ENCODE results near the gene DNLZ. TPM values are rescaled to one million over a fixed set of nuclear protein-coding genes. Genes with fewer than 3 reads are reported as not detected.

The DNLZ gene
- total and polyA plus RNA-seq, 12 donors, result 3.1 to 28.9 (median 17.5) TPM

- H3K27ac ChIP-seq, result no peak overlapping the region
- TF ChIP-seq, protein P1, sequence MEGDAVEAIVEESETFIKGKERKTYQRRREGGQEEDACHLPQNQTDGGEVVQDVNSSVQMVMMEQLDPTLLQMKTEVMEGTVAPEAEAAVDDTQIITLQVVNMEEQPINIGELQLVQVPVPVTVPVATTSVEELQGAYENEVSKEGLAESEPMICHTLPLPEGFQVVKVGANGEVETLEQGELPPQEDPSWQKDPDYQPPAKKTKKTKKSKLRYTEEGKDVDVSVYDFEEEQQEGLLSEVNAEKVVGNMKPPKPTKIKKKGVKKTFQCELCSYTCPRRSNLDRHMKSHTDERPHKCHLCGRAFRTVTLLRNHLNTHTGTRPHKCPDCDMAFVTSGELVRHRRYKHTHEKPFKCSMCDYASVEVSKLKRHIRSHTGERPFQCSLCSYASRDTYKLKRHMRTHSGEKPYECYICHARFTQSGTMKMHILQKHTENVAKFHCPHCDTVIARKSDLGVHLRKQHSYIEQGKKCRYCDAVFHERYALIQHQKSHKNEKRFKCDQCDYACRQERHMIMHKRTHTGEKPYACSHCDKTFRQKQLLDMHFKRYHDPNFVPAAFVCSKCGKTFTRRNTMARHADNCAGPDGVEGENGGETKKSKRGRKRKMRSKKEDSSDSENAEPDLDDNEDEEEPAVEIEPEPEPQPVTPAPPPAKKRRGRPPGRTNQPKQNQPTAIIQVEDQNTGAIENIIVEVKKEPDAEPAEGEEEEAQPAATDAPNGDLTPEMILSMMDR (IDR thresholded peaks at IDR 0.05), result no peak
- no peak for TF ChIP-seq POLR2A (IDR thresholded peaks at IDR 0.05)
- H3K36me3 ChIP-seq (replicated peaks in 1 of 2), result peaks cover 0 to 6% of the 10 kb centered on the region in 2 donors
- no peak overlapping the region for H3K4me3 ChIP-seq
- H3K4me1 ChIP-seq (replicated peaks in 1 of 2), result peaks cover 15 to 26% of the 10 kb centered on the region in 2 donors
- H3K27me3 ChIP-seq, result no peaks in the 10 kb centered on the region
- intact Hi-C loops (cut with DNase I), result loop anchor here (5.0 kb wide), 1 partner anchor 64 kb away; the partner anchor contains the start of gene SNAPC4 (in 2 of the 2)
- WGBS, 4 donors, result 92 to 95% (median 94%) methylated on average over 10 to 25 of the region's 25 CpGs; no CpG with 5 or more reads in 1 of the 4 donors
- no peaks in the 10 kb centered on the region for H3K9me3 ChIP-seq (replicated peaks in 1 of 3)
- no peak for DNase-seq
Measured at GRCh38 chr9:136338511-136338910, 25.0 kb downstream of the DNLZ start.

DNA sequence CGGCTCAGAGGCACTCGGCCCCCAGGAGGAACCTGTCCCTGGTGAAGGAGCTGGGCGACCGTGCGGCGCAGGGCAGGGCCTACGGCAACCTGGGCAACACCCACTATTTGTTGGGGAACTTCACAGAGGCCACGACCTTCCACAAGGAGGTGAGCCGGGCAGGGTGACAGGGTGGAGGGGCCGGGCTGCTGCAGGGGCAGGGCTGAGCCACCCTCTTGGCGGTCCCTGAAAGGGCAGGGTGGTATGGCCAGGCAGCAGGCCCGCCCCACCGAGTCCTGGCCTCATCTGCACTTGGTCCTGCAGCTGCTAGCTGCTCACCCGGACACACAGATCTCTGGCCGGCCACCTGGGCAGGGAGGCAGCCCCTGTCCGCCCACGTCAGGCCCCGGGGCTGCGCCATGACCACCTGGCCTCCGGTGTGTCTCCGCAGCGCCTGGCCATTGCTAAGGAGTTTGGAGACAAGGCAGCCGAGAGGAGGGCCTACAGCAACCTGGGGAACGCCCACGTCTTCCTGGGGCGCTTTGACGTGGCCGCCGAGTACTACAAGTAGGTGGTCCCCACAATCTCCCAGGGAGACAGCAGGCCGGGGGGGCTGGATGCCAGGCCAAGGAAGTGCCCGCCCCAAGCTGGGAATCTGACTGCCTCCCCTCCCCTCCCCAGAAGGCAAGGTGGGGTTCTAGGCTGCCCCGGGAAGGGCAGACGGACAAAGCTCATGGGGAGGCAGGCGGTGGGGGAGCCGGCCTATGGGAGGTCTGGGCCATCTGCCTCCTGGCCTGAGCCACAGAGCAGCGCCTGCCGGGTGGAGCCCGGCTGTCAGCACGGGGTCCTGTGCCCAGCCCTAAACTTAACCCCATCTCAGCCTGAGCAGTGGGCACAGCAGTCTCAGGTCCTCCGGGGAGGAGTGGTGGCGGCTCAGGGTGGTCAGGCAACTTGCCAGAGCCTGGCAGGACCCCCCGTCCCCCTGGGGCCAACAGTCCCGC is 25.8 kb downstream of the DNLZ start:
- no peaks in the 10 kb centered on the region for H3K27me3 ChIP-seq
- peaks cover 0 to 6% of the 10 kb centered on the region in 2 donors for H3K36me3 ChIP-seq (replicated peaks in 1 of 2)
- intact Hi-C loops (cut with DNase I), result loop anchor here (5.0 kb wide), 1 partner anchor 65 kb away; the partner anchor contains the start of gene SNAPC4 (in 2 of the 2)
- H3K27ac ChIP-seq, result no peak overlapping the region
- H3K4me1 ChIP-seq (replicated peaks in 1 of 2), result peaks cover 7 to 18% of the 10 kb centered on the region in 2 donors
- WGBS, 4 donors, result 91 to 93% (median 92%) methylated on average over 19 to 43 of the region's 43 CpGs
- no peak overlapping the region for H3K4me3 ChIP-seq
- no peak for DNase-seq
- H3K9me3 ChIP-seq (replicated peaks in 1 of 3), result no peaks in the 10 kb centered on the region
- TF ChIP-seq, protein P1 (IDR thresholded peaks at IDR 0.05), result no peak
- no peak for TF ChIP-seq POLR2A (IDR thresholded peaks at IDR 0.05)

- WGBS, 4 donors, result 90 to 100% (median 96%) methylated on average over 5 to 23 of the region's 23 CpGs; no CpG with 5 or more reads in 1 of the 4 donors
- Histone ChIP-seq H3K9me3 (replicated peaks in 1 of 3) (no peaks in the 10 kb centered on the region), H3K27me3 (no peaks in the 10 kb centered on the region), H3K27ac (no peak overlapping the region), H3K4me1 (replicated peaks in 1 of 2) (peaks cover 0 to 10% of the 10 kb centered on the region in 2 donors), H3K4me3 (no peak overlapping the region), H3K36me3 (replicated peaks in 1 of 2) (peaks cover 0 to 6% of the 10 kb centered on the region in 2 donors)
- no peak for DNase-seq
- intact Hi-C loops (cut with DNase I), result loop anchor here (5.0 kb wide), 1 partner anchor 65 kb away; the partner anchor contains the start of gene SNAPC4 (in 2 of the 2)
- TF ChIP-seq, protein P1 (IDR thresholded peaks at IDR 0.05), result no peak
- no peak for TF ChIP-seq POLR2A (IDR thresholded peaks at IDR 0.05)
Measured at GRCh38 chr9:136336881-136337280, 26.7 kb downstream of the DNLZ start.

DNA sequence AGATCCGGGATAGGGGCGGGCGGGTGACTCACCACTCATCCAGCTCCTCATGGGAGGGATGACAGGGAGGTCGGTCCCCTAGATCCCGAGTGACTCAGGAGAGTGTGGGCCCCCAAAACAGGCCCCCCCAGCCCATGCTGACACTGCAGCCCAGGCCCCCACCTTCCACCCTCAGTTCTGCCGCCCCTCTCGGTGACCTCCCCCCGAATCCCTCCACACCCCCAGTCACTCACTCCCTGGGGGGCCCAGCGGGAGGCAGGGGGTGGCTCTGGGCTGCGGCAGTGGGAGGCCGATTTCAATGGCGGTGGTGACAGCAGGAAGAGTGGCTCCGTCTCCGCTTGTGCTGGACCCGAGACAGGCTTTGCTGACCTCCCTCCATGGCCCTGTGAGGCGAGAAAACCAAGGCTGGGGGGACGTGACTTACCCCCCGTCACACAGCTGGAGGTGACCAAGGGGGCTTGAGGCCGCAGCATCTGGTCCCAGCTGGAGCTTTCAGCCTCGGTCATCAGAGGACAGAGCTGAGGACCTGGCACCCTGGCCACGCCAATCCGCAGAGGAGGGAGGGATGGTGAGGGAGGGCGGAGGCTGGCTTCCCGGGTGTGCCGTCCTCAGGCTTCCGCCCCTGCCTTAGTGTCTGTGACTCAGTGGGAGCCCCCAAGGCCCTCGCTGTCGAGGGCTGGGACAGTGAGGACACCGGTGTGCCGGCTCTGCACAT is 27.2 kb downstream of the DNLZ start:
- Histone ChIP-seq H3K36me3 (replicated peaks in 1 of 2) (peaks cover 0 to 6% of the 10 kb centered on the region in 2 donors), H3K4me1 (replicated peaks in 1 of 2) (peaks cover 0 to 4% of the 10 kb centered on the region in 2 donors), H3K9me3 (replicated peaks in 1 of 3) (no peaks in the 10 kb centered on the region), H3K27ac (no peak overlapping the region), H3K4me3 (no peak overlapping the region), H3K27me3 (no peaks in the 10 kb centered on the region)
- 83 to 92% (median 88%) methylated on average over 11 to 30 of the region's 30 CpGs for WGBS, 4 donors
- intact Hi-C loops (cut with DNase I), result loop anchor here (5.0 kb wide), 1 partner anchor 66 kb away; the partner anchor contains the start of gene SNAPC4 (in 2 of the 2)
- peak in 1 of 7 donors; percentile 58 for DNase-seq
- TF ChIP-seq, protein P1 (IDR thresholded peaks at IDR 0.05), result no peak
- TF ChIP-seq POLR2A (IDR thresholded peaks at IDR 0.05), result no peak

Data from adrenal gland (tissue), 12 donors.